Measurements from ENCODE around the gene PTPRD.

- TF ChIP-seq, protein P1, sequence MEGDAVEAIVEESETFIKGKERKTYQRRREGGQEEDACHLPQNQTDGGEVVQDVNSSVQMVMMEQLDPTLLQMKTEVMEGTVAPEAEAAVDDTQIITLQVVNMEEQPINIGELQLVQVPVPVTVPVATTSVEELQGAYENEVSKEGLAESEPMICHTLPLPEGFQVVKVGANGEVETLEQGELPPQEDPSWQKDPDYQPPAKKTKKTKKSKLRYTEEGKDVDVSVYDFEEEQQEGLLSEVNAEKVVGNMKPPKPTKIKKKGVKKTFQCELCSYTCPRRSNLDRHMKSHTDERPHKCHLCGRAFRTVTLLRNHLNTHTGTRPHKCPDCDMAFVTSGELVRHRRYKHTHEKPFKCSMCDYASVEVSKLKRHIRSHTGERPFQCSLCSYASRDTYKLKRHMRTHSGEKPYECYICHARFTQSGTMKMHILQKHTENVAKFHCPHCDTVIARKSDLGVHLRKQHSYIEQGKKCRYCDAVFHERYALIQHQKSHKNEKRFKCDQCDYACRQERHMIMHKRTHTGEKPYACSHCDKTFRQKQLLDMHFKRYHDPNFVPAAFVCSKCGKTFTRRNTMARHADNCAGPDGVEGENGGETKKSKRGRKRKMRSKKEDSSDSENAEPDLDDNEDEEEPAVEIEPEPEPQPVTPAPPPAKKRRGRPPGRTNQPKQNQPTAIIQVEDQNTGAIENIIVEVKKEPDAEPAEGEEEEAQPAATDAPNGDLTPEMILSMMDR (conservative IDR thresholded peaks at IDR 0.05; ENCODE audit: low read length), result no peak
- no peak for TF ChIP-seq EZH2phosphoT487 (IDR thresholded peaks at IDR 0.05; ENCODE audit: borderline replicate concordance)
Observed at GRCh38 chr9:8799206-8799605, 1813.6 kb downstream of the PTPRD start.

All from Loucy (cell line).